ENCODE results near the gene COG3. TPM values are rescaled to one million over a fixed set of nuclear protein-coding genes. Genes with fewer than 3 reads are reported as not detected.
"Not testable (repeated sequence)": the region's sequence is repeated elsewhere in the genome, so short reads cannot be mapped to it uniquely, and the experiment has no call there.

Gene COG3, protein sequence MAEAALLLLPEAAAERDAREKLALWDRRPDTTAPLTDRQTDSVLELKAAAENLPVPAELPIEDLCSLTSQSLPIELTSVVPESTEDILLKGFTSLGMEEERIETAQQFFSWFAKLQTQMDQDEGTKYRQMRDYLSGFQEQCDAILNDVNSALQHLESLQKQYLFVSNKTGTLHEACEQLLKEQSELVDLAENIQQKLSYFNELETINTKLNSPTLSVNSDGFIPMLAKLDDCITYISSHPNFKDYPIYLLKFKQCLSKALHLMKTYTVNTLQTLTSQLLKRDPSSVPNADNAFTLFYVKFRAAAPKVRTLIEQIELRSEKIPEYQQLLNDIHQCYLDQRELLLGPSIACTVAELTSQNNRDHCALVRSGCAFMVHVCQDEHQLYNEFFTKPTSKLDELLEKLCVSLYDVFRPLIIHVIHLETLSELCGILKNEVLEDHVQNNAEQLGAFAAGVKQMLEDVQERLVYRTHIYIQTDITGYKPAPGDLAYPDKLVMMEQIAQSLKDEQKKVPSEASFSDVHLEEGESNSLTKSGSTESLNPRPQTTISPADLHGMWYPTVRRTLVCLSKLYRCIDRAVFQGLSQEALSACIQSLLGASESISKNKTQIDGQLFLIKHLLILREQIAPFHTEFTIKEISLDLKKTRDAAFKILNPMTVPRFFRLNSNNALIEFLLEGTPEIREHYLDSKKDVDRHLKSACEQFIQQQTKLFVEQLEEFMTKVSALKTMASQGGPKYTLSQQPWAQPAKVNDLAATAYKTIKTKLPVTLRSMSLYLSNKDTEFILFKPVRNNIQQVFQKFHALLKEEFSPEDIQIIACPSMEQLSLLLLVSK
- 30.4 to 38.3 TPM (median 34.0 TPM) in 3 replicates for total RNA-seq

DNA sequence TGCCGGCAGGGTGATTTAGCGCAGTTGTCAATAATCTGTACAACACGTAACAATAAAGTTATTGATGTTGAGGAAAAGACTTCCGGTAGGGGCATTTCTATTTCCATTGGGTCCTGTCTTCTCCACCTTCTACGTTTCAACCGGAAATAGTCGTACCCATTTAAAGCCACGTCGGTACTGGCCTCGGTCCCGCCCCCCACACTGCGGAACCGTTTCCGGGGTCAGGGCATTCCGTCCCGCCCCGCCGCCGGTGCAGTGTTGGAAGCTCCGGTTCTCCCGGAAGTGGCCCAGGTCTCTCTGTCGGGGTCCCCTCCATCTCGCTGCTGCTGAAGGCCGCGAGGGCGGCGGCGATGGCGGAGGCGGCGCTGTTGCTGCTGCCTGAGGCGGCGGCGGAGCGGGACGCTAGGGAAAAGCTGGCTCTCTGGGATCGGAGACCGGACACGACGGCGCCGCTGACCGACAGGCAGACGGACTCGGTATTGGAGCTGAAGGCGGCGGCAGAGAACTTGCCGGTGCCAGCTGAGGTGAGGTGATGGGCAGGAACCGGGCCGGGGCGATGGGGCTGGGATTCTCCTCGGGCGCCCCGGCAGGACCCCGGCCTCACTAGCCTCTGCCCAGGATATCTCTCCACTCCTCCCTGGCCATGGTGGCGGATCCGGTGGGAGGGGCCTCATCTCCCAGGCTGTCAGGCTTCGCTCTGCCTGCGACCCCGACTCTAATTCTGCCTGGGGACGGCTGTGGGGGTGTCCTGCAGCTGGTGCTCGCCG lies at the start of gene COG3:
TSS of gene COG3 (plus strand) at position 253 of the 767 bp plus-strand sequence. CDS start at position 351, 98 bp downstream.
- Mint-ChIP-seq H3K27me3 (ENCODE audit: low read depth) (peaks cover 15% of the 10 kb centered on the region), H3K4me1 (peaks cover 39% of the 10 kb centered on the region), H3K36me3 (no peaks in the 10 kb centered on the region), H3K4me3 (peak within 1 kb of the TSS; percentile 97), H3K9me3 (no peaks in the 10 kb centered on the region), H3K27ac (peak within 1 kb of the TSS; percentile 98)
- DNase-seq (ENCODE audit: low spot score in 2 of 2, unreplicated experiment in 2 of 2): peak; percentile 79 to 88
- TF ChIP-seq, protein P1, sequence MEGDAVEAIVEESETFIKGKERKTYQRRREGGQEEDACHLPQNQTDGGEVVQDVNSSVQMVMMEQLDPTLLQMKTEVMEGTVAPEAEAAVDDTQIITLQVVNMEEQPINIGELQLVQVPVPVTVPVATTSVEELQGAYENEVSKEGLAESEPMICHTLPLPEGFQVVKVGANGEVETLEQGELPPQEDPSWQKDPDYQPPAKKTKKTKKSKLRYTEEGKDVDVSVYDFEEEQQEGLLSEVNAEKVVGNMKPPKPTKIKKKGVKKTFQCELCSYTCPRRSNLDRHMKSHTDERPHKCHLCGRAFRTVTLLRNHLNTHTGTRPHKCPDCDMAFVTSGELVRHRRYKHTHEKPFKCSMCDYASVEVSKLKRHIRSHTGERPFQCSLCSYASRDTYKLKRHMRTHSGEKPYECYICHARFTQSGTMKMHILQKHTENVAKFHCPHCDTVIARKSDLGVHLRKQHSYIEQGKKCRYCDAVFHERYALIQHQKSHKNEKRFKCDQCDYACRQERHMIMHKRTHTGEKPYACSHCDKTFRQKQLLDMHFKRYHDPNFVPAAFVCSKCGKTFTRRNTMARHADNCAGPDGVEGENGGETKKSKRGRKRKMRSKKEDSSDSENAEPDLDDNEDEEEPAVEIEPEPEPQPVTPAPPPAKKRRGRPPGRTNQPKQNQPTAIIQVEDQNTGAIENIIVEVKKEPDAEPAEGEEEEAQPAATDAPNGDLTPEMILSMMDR (IDR thresholded peaks at IDR 0.05; ENCODE audit: unreplicated experiment): no peak

DNA sequence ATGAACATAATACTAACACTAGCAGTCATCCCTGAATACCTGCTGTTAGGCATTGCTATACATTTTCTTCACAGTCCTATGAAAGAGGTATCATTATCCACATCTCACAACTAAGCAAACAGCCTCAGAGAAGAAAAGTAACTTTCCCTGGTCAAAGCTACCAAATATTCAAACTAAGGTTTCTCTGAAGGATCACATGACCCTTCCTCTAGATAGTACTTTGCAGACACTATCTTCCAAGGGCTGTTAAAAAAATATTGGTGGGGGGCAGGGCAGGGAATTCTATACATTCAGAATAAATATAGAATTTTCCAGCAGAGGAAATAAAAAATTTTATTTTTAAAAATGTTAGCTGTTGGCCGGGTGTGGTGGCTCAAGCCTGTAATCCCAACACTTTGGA lies 49.6 kb upstream of the COG3 start:
- Mint-ChIP-seq H3K27me3 (ENCODE audit: low read depth) (no peaks in the 10 kb centered on the region), H3K27ac (peak overlapping the region; percentile 92), H3K4me1 (peaks cover 32% of the 10 kb centered on the region), H3K4me3 (peak overlapping the region; percentile 52), H3K9me3 (no peaks in the 10 kb centered on the region), H3K36me3 (peaks cover 2% of the 10 kb centered on the region)
- no peak for DNase-seq (ENCODE audit: low spot score in 2 of 2, unreplicated experiment in 2 of 2)
- TF ChIP-seq, protein P1 (IDR thresholded peaks at IDR 0.05; ENCODE audit: unreplicated experiment): no peak

DNA sequence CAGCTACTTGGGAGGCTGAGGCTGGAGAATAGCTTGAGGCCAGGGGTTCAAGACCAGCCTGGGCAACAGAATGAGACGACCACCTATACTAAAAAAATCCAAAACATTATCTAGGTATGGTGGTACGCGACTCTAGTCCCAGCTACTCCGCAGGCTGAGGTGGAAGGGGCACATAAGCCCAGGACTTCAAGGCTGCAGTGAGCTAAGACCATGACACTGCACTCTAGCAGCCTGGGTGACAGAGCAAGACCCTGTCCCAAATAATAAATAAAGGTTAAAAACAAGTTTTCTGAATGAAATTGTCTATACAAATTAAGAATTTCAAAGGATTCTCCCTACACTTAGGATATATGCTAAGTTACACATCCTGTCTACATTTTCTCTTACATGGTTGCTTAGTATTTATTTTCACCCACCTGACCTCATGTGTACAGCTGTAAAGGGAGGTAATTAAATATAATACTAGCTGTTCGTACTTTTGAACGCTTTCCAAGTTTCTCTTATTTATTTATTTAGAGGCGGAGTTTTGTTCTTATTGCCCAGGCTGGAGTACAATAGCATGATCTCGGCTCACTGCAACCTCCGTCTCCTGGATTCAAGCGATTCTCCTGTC lies 48.1 kb upstream of the COG3 start:
- Mint-ChIP-seq H3K4me1 (peaks cover 27% of the 10 kb centered on the region), H3K36me3 (no peaks in the 10 kb centered on the region), H3K27ac (peak overlapping the region; percentile 91), H3K4me3 (peak overlapping the region; percentile 92), H3K27me3 (ENCODE audit: low read depth) (no peaks in the 10 kb centered on the region), H3K9me3 (no peaks in the 10 kb centered on the region)
- TF ChIP-seq, protein P1 (IDR thresholded peaks at IDR 0.05; ENCODE audit: unreplicated experiment): no peak
- DNase-seq (ENCODE audit: low spot score in 2 of 2, unreplicated experiment in 2 of 2): no peak

DNA sequence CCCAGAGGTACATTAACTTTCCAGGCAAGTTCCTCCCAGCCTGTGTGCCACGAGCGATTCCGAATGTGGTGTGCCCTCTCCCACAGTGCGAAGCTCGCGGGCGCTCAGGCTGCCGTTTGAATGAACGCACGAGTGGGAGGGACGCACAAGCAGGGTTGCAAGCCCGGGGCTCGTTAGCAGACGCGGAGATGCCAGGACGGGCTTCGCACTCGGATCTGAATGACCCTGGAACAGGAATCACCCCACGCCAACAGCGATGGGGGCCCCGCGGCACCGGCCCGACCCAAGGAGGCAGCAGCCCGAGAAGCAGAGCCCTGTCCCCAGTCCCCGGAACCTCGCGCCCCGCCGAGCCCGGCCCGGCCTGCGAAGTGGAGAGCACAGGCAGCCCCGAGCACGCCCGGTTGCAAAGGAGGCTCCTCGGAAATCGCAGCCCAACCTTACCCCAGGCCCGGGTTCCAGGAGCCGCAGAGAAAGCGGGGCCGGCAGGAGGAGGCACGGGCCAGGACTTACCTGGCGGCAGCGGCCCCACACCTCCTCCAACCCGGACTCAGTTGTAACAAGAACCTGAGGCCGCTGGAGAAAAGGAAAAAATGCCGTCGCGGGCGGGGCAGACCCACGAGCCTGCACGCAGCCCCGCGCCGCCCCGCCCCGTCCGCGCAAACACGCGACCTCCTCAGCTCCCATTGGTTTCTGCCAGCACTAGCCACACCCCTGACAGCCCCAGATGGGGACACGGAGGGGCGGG lies 46.8 kb upstream of the COG3 start, which contains the start of gene SLC25A30:
TSS of gene SLC25A30 (minus strand) at position 584 of the 745 bp plus-strand sequence. CDS start 6,948 bp downstream, outside the sequence.
- H3K27ac Mint-ChIP-seq: peak within 1 kb of the TSS; percentile 91
- H3K36me3 Mint-ChIP-seq: no peaks in the 10 kb centered on the region

DNA sequence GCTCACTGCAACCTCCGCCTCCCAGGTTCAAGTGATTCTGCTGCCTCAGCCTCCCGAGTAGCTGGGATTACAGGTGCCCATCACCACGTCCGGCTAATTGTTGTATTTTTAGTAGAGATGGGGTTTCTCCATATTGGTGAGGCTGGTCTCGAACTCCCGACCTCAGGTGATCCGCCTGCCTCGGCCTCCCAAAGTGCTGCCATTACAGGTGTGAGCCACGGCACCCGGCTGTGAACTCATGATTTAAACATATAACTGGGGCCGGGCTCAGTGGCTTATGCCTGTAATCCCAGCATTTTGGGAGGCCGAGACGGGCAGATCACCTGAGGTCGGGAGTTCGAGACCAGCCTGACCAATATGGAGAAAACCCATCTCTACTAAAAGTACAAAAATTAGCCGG lies 45.4 kb upstream of the COG3 start:
- DNase-seq (ENCODE audit: low spot score in 2 of 2, unreplicated experiment in 2 of 2); H3K27me3 Mint-ChIP-seq (ENCODE audit: low read depth); H3K36me3 Mint-ChIP-seq; H3K9me3 Mint-ChIP-seq; H3K4me3 Mint-ChIP-seq; H3K27ac Mint-ChIP-seq: not testable (repeated sequence)
- peaks cover 20% of the 10 kb centered on the region for H3K4me1 Mint-ChIP-seq

More for the DNA sequence above, 46.8 kb upstream of the COG3 start, which contains the start of gene SLC25A30:
- Mint-ChIP-seq H3K27me3 (ENCODE audit: low read depth) (no peaks in the 10 kb centered on the region), H3K9me3 (no peaks in the 10 kb centered on the region), H3K4me1 (peaks cover 25% of the 10 kb centered on the region), H3K4me3 (peak within 1 kb of the TSS; percentile 92)
- TF ChIP-seq, protein P1 (IDR thresholded peaks at IDR 0.05; ENCODE audit: unreplicated experiment): no peak
- peak; percentile 80 to 89 for DNase-seq (ENCODE audit: low spot score in 2 of 2, unreplicated experiment in 2 of 2)
